Measurements from ENCODE around the gene NUP155.

The NUP155 gene

GRCh38 chr5:37254581-37254980 lies 116.3 kb downstream of the NUP155 start:
- Mint-ChIP-seq H3K4me1 (peaks cover 9% of the 10 kb centered on the region), H3K27ac (no peak overlapping the region), H3K27me3 (ENCODE audit: low read depth, poor library complexity) (peaks cover 6% of the 10 kb centered on the region), H3K4me3 (no peak overlapping the region), H3K36me3 (ENCODE audit: low read depth) (peaks cover 26% of the 10 kb centered on the region), H3K9me3 (peaks cover 44% of the 10 kb centered on the region)
- TF ChIP-seq CTCF (IDR thresholded peaks at IDR 0.05) = no peak
- no peak for DNase-seq

DNA sequence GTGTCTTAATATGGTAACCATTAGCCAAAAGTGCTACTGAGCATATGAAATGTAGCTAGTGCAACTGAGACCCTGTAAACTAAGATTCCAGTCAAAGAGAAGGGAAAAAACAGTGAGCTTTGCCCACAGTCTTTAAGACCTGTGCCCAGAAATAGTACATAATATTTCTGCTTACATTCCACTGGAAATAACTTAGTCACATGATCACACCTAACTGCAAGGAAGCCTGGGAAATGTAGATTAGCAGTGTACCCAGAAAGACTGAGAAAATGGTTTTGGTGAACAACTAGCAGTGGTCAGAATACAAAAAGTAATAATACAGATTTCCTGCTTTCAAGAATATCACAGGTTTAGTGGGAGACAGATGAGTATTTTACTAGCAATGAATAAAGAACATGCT lies 119.2 kb downstream of the NUP155 start:
- no peak for TF ChIP-seq CTCF (IDR thresholded peaks at IDR 0.05)
- peaks cover 6% of the 10 kb centered on the region for H3K27me3 Mint-ChIP-seq (ENCODE audit: low read depth, poor library complexity)

DNA sequence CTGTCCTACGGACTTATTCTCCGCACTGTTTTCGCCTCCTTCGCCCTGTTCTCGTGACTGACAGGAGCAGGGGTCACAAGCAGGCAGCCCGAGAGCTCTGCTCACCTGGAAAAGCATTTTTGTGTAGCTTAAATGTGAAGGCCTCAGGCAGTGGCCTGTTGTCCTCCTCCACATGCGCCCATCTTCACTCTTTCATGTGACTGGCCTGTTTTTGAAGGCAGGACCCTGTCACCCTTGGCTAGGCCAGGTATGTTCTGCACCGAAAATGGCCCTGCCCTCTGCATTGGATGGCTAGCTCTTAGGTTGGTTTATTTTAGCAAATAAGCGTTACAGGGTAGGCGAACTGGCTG lies 121.1 kb downstream of the NUP155 start:
- peak overlapping the region; percentile 88 for H3K4me3 Mint-ChIP-seq
- TF ChIP-seq CTCF (IDR thresholded peaks at IDR 0.05) = no peak
- peaks cover 26% of the 10 kb centered on the region for H3K4me1 Mint-ChIP-seq
- peaks cover 26% of the 10 kb centered on the region for H3K9me3 Mint-ChIP-seq
- DNase-seq = no peak
- peak overlapping the region; percentile 4 for H3K27ac Mint-ChIP-seq
- H3K36me3 Mint-ChIP-seq (ENCODE audit: low read depth) = peaks cover 16% of the 10 kb centered on the region
- peaks cover 6% of the 10 kb centered on the region for H3K27me3 Mint-ChIP-seq (ENCODE audit: low read depth, poor library complexity)

More for the DNA sequence above, 119.2 kb downstream of the NUP155 start:
- Mint-ChIP-seq H3K9me3 (peaks cover 39% of the 10 kb centered on the region), H3K36me3 (ENCODE audit: low read depth) (peaks cover 26% of the 10 kb centered on the region), H3K4me3 (no peak overlapping the region), H3K4me1 (peaks cover 21% of the 10 kb centered on the region), H3K27ac (no peak overlapping the region)
- no peak for DNase-seq

GRCh38 chr5:37248970-37249814 lies 121.7 kb downstream of the NUP155 start, which contains the start of gene CPLANE1:
Gene CPLANE1, minus strand, starts transcription at chr5:37249376. Its CDS starts 1,678 bp downstream, at chr5:37247698.
- Mint-ChIP-seq H3K36me3 (ENCODE audit: low read depth) (peaks cover 10% of the 10 kb centered on the region), H3K9me3 (peaks cover 20% of the 10 kb centered on the region), H3K27me3 (ENCODE audit: low read depth, poor library complexity) (peaks cover 6% of the 10 kb centered on the region), H3K27ac (peak within 1 kb of the TSS; percentile 64), H3K4me1 (peaks cover 26% of the 10 kb centered on the region), H3K4me3 (peak within 1 kb of the TSS; percentile 88)
- DNase-seq = peak; percentile 90
- TF ChIP-seq CTCF (IDR thresholded peaks at IDR 0.05) = no peak

DNA sequence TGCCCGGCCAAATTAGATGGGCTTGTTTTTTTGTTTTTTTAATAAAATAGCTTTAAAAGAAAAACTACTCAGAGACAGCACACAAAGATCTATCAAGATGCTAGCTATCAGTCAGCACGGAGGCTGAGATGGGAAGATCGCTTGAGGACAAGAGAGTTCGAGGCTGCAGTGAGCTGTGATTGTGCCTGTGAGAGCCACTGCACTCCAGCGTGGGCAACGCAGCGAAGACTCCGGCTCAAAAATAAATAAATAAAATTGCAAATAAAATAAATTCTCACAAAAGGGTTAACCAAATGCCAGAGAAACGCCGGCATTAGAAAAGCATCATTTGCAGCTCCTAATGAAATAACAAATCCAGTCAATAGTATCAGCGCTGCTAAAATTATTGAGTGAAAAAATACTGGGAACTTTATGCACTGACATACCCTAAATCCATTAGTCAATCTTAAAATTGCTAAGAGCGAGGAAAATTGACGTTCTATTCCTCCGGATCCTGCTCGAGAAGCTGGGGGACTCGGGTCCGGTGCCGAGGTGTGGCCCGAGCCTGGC lies 122.4 kb downstream of the NUP155 start:
- H3K36me3 Mint-ChIP-seq (ENCODE audit: low read depth) = peaks cover 3% of the 10 kb centered on the region
- H3K4me3 Mint-ChIP-seq = peak overlapping the region; percentile 84
- H3K4me1 Mint-ChIP-seq = peaks cover 26% of the 10 kb centered on the region
- no peak for TF ChIP-seq CTCF (IDR thresholded peaks at IDR 0.05)
- H3K27me3 Mint-ChIP-seq (ENCODE audit: low read depth, poor library complexity) = peaks cover 3% of the 10 kb centered on the region
- H3K9me3 Mint-ChIP-seq = peaks cover 13% of the 10 kb centered on the region
- H3K27ac Mint-ChIP-seq = no peak overlapping the region
- no peak for DNase-seq

All from nephron progenitor cell (in vitro differentiated cells).